WTC11 (cell line): ENCODE results near the gene KIF6. TPM values are rescaled to one million over a fixed set of nuclear protein-coding genes. Genes with fewer than 3 reads are reported as not detected.

Experiments used
- ATAC-seq: fragments of 200-7000 bp; cut with Tn5 transposase; 2 replicates; pipeline ENCODE4 v1.10.0; 2021; ENCODE audit warnings: mild to moderate bottlenecking, moderate library complexity
- CTCF ChIA-PET: fragments of 300-600 bp; sonication (Branson Sonifier 250); formaldehyde crosslinking; loops from one replicate; lab custom pipeline; 2021; ENCODE audit warnings: antibody characterized with exemption; lab: Charles Lee
- POLR2A ChIA-PET: fragments of 350-600 bp; sonication (Branson Sonifier 250); formaldehyde crosslinking; loops from one replicate; lab custom pipeline; 2021; ENCODE audit warnings: antibody characterized with exemption; lab: Charles Lee
- DNase-seq: peaks from one replicate; pipeline ENCODE4 v3.0.0; 2021; ENCODE audit warnings: low spot score
- H3K27ac Mint-ChIP-seq: 2 replicates; pipeline ENCODE4 v1.8.0; 2021; ENCODE audit warnings: mixed read lengths
- H3K27me3 Mint-ChIP-seq: 2 replicates; pipeline ENCODE4 v1.8.0; 2021; ENCODE audit warnings: low read depth, mild to moderate bottlenecking, moderate library complexity, mixed read lengths
- H3K36me3 Mint-ChIP-seq: 2 replicates; pipeline ENCODE4 v1.8.0; 2021; ENCODE audit warnings: mixed read lengths
- H3K4me1 Mint-ChIP-seq: 2 replicates; pipeline ENCODE4 v1.8.0; 2022; ENCODE audit warnings: mixed read lengths
- H3K4me3 Mint-ChIP-seq: 2 replicates; pipeline ENCODE4 v1.8.0; 2021; ENCODE audit warnings: mild to moderate bottlenecking, moderate library complexity, mixed read lengths
- H3K9me3 Mint-ChIP-seq: 2 replicates; pipeline ENCODE4 v1.8.0; 2021; ENCODE audit warnings: mixed read lengths
- ARID4B ChIP-seq: sonication (generic); formaldehyde crosslinking; IDR thresholded peaks from 2 replicates; pipeline ENCODE4 v1.8.0; 2023; ENCODE audit warnings: missing genetic modification reagents, mild to moderate bottlenecking, borderline replicate concordance
- ATF2 ChIP-seq: sonication (generic); formaldehyde crosslinking; IDR thresholded peaks from 2 replicates; pipeline ENCODE4 v1.8.1; 2022; ENCODE audit warnings: low read depth, missing genetic modification reagents, borderline replicate concordance
- ERG ChIP-seq: fragments of 250-450 bp; sonication (Bioruptor Pico); IDR thresholded peaks from 2 replicates; pipeline ENCODE4 v1.8.0; 2021; ENCODE audit warnings: mild to moderate bottlenecking
- ETV6 ChIP-seq: sonication (generic); formaldehyde crosslinking; IDR thresholded peaks from 2 replicates; pipeline ENCODE4 v1.8.1; 2022; ENCODE audit warnings: mild to moderate bottlenecking, missing genetic modification reagents
- GTF2I ChIP-seq: fragments of 250-450 bp; sonication (Bioruptor Pico); conservative IDR thresholded peaks from 2 replicates; pipeline ENCODE4 v1.4.0; 2021; ENCODE audit warnings: mild to moderate bottlenecking
- MAX ChIP-seq: sonication (generic); formaldehyde crosslinking; IDR thresholded peaks from 2 replicates; pipeline ENCODE4 v1.8.0; 2022; ENCODE audit warnings: mild to moderate bottlenecking, missing genetic modification reagents
- NR3C1 ChIP-seq: sonication (generic); formaldehyde crosslinking; conservative IDR thresholded peaks from 2 replicates; pipeline ENCODE4 v1.8.1; 2023; ENCODE audit warnings: low read depth, mild to moderate bottlenecking, missing genetic modification reagents
- SMAD3 ChIP-seq: sonication (generic); formaldehyde crosslinking; IDR thresholded peaks from 2 replicates; pipeline ENCODE4 v1.8.0; 2022; ENCODE audit warnings: missing genetic modification reagents, mild to moderate bottlenecking, borderline replicate concordance
- SMAD4 ChIP-seq: sonication (generic); formaldehyde crosslinking; IDR thresholded peaks from 2 replicates; pipeline ENCODE4 v1.8.0; 2022; ENCODE audit warnings: mild to moderate bottlenecking, missing genetic modification reagents
- ZNF671 ChIP-seq: fragments of 250-450 bp; sonication (Bioruptor Pico); IDR thresholded peaks from 2 replicates; pipeline ENCODE4 v1.8.0; 2021; ENCODE audit warnings: mild to moderate bottlenecking
- ZSCAN18 ChIP-seq: fragments of 250-450 bp; sonication (Bioruptor Pico); IDR thresholded peaks from 2 replicates; pipeline ENCODE4 v2.1.2; 2022; ENCODE audit warnings: mild to moderate bottlenecking, moderate library complexity
- total RNA-seq: library from RNA; stranded (reverse); gene quantifications from 3 replicates; pipeline ENCODE4 v1.2.3, GENCODE V29; 2021
- TF ChIP-seq, protein P1 (sequence below): sonication (generic); formaldehyde crosslinking; IDR thresholded peaks from 2 replicates; pipeline ENCODE4 v1.8.1; 2023; ENCODE audit warnings: mild to moderate bottlenecking, missing genetic modification reagents
- TF ChIP-seq, protein P2 (sequence below): sonication (generic); formaldehyde crosslinking; IDR thresholded peaks from 2 replicates; pipeline ENCODE4 v1.8.1; 2022; ENCODE audit warnings: mild to moderate bottlenecking, missing genetic modification reagents, moderate library complexity, borderline replicate concordance
- TF ChIP-seq, protein P3 (sequence below): sonication (generic); formaldehyde crosslinking; IDR thresholded peaks from 2 replicates; pipeline ENCODE4 v1.8.1; 2023; ENCODE audit warnings: mild to moderate bottlenecking, missing genetic modification reagents

KIF6 gene
- total RNA-seq, 1 experiment from 2014 or later = 0.57 TPM

DNA sequence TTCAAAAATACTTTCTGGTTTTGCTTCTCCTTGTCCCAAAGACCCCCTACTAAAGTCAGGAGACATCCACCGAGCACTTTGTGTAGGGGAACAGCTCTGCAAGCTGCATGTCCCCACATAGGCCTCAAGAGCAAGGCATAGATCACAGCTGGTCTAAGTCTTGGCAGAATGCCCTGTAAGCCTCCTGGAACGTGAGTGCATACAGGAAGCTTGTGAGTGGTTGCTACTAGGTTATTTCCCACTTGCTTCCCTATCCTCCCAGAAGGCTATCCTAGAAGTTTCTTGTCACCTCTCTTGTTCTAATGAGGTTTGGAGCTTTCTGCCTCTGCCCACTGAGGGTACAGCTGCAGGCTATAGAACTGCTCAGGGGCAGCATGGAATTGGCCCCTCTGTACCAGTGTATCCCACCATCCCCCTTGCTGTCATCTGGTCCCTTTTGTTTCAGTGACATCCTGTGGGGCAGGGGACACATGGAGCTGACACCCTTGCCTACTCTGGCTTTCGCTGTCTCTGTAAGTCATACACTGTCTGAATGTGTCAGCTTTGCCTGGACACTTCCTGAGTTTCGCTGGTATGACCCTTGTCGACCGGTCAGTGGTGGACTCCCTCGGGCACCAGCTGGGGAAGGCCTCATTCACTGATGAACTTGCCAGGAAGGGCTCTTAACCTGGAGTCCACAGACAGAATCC is 367.1 kb downstream of the KIF6 start:
- Mint-ChIP-seq H3K27ac (no peak overlapping the region), H3K4me1 (peaks cover 11% of the 10 kb centered on the region), H3K9me3 (no peaks in the 10 kb centered on the region), H3K36me3 (no peaks in the 10 kb centered on the region), H3K4me3 (no peak overlapping the region), H3K27me3 (peaks cover 12% of the 10 kb centered on the region)
- TF ChIP-seq ATF2 (CRISPR knock-in tag) (no peak), ZNF671 (CRISPR knock-in tag) (no peak), GTF2I (CRISPR knock-in tag) (no peak)
- CTCF ChIA-PET = interaction anchor here (1.0 to 1.6 kb wide), 2 partner anchors 10 to 12 kb away, joined by 3 to 7 read pairs; no protein-coding TSS in a partner anchor
- POLR2A ChIA-PET = no interaction called here
- no peak for ATAC-seq
- no peak for DNase-seq

DNA sequence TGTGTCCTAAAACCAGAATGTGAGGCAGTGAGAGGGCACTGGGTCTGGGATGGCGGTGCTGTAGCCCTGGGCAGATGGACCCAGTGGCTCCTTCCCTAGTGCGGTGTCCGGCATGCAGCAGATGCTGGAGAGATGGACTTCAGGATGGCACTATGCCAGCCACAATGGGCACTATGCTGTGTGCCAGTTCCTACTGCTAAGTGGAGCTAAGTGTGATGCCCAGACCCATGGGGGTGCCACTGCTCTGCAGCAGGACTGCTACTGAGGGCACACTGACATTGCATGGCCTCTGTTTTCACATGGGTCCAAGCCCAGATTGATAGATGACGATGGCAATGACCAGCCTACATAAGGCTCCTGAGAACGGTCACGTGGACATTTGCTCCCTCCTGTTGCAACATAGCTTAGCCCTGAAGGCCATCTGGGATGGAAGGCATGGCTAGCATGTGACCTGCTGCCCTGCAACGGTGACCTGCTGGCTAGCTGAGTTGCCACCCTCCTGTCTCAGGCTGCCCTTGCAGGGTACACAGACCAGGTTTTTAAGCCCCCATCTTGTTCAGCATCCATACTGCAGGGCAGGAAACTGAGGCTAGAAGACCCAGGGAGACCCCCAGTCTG is 371.4 kb downstream of the KIF6 start:
- Mint-ChIP-seq H3K9me3 (no peaks in the 10 kb centered on the region), H3K27ac (no peak overlapping the region), H3K4me3 (no peak overlapping the region), H3K4me1 (no peaks in the 10 kb centered on the region), H3K36me3 (no peaks in the 10 kb centered on the region), H3K27me3 (no peaks in the 10 kb centered on the region; the same call in 1 of the 2 replicates)
- TF ChIP-seq, protein P1, sequence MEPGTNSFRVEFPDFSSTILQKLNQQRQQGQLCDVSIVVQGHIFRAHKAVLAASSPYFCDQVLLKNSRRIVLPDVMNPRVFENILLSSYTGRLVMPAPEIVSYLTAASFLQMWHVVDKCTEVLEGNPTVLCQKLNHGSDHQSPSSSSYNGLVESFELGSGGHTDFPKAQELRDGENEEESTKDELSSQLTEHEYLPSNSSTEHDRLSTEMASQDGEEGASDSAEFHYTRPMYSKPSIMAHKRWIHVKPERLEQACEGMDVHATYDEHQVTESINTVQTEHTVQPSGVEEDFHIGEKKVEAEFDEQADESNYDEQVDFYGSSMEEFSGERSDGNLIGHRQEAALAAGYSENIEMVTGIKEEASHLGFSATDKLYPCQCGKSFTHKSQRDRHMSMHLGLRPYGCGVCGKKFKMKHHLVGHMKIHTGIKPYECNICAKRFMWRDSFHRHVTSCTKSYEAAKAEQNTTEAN (CRISPR knock-in tag) = no peak
- no peak for TF ChIP-seq SMAD4
- TF ChIP-seq, protein P2, sequence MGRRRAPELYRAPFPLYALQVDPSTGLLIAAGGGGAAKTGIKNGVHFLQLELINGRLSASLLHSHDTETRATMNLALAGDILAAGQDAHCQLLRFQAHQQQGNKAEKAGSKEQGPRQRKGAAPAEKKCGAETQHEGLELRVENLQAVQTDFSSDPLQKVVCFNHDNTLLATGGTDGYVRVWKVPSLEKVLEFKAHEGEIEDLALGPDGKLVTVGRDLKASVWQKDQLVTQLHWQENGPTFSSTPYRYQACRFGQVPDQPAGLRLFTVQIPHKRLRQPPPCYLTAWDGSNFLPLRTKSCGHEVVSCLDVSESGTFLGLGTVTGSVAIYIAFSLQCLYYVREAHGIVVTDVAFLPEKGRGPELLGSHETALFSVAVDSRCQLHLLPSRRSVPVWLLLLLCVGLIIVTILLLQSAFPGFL (CRISPR knock-in tag) = no peak
- TF ChIP-seq ERG (CRISPR knock-in tag) = no peak
- no peak for TF ChIP-seq SMAD3 (CRISPR knock-in tag)
- TF ChIP-seq ZSCAN18 (CRISPR knock-in tag) = no peak
- no peak for ATAC-seq
- no peak for DNase-seq
- ChIA-PET CTCF (interaction anchor here (2.7 kb wide), 1 partner anchor 8 kb away, joined by 15 read pairs; no protein-coding TSS in a partner anchor), POLR2A (no interaction called here)

DNA sequence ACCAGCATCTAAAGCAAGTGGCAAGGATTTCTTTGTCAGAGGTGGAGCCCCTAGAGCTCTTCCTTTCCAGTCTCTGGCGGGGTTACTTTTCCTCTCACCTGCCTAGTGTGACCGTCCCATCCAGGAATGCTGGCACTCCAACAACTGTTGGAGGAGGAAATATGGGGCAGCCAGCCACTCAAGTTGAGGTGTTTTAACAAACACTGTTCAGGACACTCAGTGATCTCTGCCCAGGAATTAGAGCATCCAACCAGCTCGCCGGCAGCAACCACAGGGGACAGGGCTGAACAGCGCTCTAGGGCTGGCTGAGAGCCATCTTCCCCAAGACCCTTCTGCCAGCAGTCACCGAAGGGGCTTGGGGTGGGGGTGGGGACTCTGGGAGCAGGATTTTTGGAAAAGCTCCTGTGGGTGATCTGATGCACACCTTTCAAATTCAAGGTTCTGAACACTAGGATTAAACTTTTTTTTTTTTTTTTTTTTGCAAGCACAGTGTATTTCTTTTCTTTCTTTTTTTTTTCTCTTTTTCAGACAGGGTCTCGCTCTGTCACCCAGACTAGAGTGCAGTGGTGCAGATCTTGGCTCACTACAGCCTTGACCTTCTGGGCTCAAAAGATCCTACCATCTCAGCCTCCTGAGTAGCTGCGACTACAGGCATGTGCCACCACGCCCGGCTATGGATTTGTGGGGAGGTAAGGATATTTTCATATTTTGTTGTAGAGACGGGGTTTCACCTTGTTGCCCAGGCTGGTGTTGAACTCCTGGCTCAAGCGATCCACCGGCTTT is 374.3 kb downstream of the KIF6 start:
- CTCF ChIA-PET = interaction anchor here (0.6 to 2.4 kb wide), 4 partner anchors 11 to 423 kb away, joined by 4 to 10 read pairs (median 6); no protein-coding TSS in a partner anchor
- H3K27me3 Mint-ChIP-seq = no peaks in the 10 kb centered on the region
- no peak for TF ChIP-seq MAX (CRISPR knock-in tag)
- TF ChIP-seq NR3C1 (CRISPR knock-in tag) = no peak
- TF ChIP-seq ETV6 (CRISPR knock-in tag) = no peak
- TF ChIP-seq, protein P3, sequence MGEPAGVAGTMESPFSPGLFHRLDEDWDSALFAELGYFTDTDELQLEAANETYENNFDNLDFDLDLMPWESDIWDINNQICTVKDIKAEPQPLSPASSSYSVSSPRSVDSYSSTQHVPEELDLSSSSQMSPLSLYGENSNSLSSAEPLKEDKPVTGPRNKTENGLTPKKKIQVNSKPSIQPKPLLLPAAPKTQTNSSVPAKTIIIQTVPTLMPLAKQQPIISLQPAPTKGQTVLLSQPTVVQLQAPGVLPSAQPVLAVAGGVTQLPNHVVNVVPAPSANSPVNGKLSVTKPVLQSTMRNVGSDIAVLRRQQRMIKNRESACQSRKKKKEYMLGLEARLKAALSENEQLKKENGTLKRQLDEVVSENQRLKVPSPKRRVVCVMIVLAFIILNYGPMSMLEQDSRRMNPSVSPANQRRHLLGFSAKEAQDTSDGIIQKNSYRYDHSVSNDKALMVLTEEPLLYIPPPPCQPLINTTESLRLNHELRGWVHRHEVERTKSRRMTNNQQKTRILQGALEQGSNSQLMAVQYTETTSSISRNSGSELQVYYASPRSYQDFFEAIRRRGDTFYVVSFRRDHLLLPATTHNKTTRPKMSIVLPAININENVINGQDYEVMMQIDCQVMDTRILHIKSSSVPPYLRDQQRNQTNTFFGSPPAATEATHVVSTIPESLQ = no peak
- no peak for TF ChIP-seq ARID4B (CRISPR knock-in tag)

More for the DNA sequence above, 374.3 kb downstream of the KIF6 start:
- no peak overlapping the region for H3K4me3 Mint-ChIP-seq
- no peak for DNase-seq
- H3K27ac Mint-ChIP-seq = no peak overlapping the region
- H3K9me3 Mint-ChIP-seq = no peaks in the 10 kb centered on the region
- POLR2A ChIA-PET = interaction anchor here (0.7 kb wide), 1 partner anchor 624 kb away, joined by 5 read pairs; no protein-coding TSS in a partner anchor
- ATAC-seq = no peak
- H3K36me3 Mint-ChIP-seq = no peaks in the 10 kb centered on the region
- 0 out of 2 replicates have a peak, but pooled peaks cover 2% of the 10 kb centered on the region for H3K4me1 Mint-ChIP-seq
